ENCODE data around the gene ACIN1. TPM values are rescaled to one million over a fixed set of nuclear protein-coding genes. Genes with fewer than 3 reads are reported as not detected.

ACIN1 gene
- total RNA-seq, 4 donors from 2014 or later: 78.7 to 217 (median 103) TPM

DNA sequence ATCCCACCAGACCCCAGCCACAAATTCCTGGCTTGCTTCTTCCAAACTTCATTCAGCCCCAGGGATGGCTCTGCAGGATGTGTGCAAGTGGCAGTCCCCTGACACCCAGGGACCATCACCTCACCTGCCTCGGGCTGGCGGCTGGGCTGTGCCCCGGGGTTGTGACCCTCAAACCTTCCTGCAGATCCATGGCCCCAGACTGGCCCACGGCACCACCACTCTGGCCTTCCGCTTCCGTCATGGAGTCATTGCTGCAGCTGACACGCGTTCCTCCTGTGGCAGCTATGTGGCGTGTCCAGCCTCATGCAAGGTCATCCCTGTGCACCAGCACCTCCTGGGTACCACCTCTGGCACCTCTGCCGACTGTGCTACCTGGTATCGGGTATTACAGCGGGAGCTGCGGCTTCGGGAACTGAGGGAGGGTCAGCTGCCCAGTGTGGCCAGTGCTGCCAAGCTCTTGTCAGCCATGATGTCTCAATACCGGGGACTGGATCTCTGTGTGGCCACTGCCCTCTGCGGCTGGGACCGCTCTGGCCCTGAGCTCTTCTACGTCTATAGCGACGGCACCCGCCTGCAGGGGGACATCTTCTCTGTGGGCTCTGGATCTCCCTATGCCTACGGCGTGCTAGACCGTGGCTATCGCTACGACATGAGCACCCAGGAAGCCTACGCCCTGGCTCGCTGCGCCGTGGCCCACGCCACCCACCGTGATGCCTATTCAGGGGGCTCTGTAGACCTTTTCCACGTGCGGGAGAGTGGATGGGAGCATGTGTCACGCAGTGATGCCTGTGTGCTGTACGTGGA lies 52.6 kb downstream of the ACIN1 start, which contains the start of gene PSMB11:
TSS of gene PSMB11 (plus strand) at position 51 of the 804 bp plus-strand sequence. CDS start at position 65, 14 bp downstream.
- no peak within 1 kb of the TSS for H3K27ac ChIP-seq
- WGBS: 95% methylated on average over 31 of the region's 36 CpGs
- H3K36me3 ChIP-seq: no peaks in the 10 kb centered on the region
- DNase-seq (ENCODE audit: low spot score in 2 of 2): no peak
- TF ChIP-seq POLR2A (IDR thresholded peaks at IDR 0.05): no peak
- no peak for TF ChIP-seq POLR2AphosphoS5 (IDR thresholded peaks at IDR 0.05)
- no peak for TF ChIP-seq EP300 (IDR thresholded peaks at IDR 0.05)
- TF ChIP-seq CTCF (IDR thresholded peaks at IDR 0.05): no peak
- no peak within 1 kb of the TSS for H3K4me3 ChIP-seq
- no peaks in the 10 kb centered on the region for H3K9me3 ChIP-seq
- no peaks in the 10 kb centered on the region for H3K27me3 ChIP-seq
- H3K4me1 ChIP-seq: no peaks in the 10 kb centered on the region

DNA sequence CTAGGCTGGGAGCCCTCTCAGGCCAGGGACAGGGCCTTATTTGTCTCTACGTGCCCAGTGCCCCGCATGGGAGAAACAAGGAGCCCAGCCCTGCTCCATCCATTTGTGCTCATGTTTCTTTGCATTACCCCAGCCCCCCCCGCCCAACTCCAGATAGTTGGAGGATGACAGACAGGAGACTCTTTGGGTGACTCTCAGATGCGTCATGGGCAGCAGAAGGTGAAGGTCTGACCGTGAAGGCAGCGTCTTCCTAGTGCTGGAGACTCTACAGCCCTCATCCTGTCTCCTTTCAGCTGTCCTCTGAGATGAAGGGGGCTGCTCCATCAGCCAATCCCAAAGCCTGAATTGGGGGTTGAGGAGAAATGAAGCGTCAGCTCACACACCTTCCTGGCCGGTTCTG lies 53.2 kb downstream of the ACIN1 start:
- no peak for DNase-seq (ENCODE audit: low spot score in 2 of 2)
- TF ChIP-seq CTCF (IDR thresholded peaks at IDR 0.05): no peak
- TF ChIP-seq EP300 (IDR thresholded peaks at IDR 0.05): no peak
- TF ChIP-seq POLR2AphosphoS5 (IDR thresholded peaks at IDR 0.05): no peak
- TF ChIP-seq POLR2A (IDR thresholded peaks at IDR 0.05): no peak
- H3K36me3 ChIP-seq: no peaks in the 10 kb centered on the region
- no peaks in the 10 kb centered on the region for H3K27me3 ChIP-seq
- H3K9me3 ChIP-seq: no peaks in the 10 kb centered on the region
- no peak overlapping the region for H3K4me3 ChIP-seq
- H3K27ac ChIP-seq: no peak overlapping the region
- WGBS: 96% methylated on average over 3 of the region's 8 CpGs
- no peaks in the 10 kb centered on the region for H3K4me1 ChIP-seq

DNA sequence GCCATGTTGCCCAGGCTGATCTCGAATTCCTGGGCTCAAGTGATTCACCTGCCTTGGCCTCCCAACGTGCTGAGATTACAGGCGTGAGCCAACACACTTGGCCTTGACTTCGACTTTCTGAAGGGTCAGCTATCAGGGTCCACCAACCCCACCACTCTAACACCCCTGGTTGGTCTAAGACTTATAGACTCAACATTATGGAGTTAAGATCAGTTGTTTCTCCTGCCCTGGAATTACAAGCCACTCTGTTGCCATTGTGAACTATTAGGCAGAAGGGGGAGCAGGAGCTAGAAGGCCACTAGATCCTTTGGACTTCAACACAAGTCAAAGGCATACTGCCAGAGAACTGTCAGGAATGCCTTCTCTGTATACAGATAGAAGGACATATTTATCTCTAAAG lies 54.8 kb downstream of the ACIN1 start:
- Histone ChIP-seq H3K9me3 (no peaks in the 10 kb centered on the region), H3K27me3 (no peaks in the 10 kb centered on the region), H3K4me1 (no peaks in the 10 kb centered on the region), H3K36me3 (no peaks in the 10 kb centered on the region), H3K4me3 (no peak overlapping the region), H3K27ac (no peak overlapping the region)
- no peak for DNase-seq (ENCODE audit: low spot score in 2 of 2)
- TF ChIP-seq EP300 (IDR thresholded peaks at IDR 0.05) (no peak), POLR2AphosphoS5 (IDR thresholded peaks at IDR 0.05) (no peak), CTCF (IDR thresholded peaks at IDR 0.05) (no peak), POLR2A (IDR thresholded peaks at IDR 0.05) (no peak)
- 93% methylated on average over 4 of the region's 4 CpGs for WGBS

DNA sequence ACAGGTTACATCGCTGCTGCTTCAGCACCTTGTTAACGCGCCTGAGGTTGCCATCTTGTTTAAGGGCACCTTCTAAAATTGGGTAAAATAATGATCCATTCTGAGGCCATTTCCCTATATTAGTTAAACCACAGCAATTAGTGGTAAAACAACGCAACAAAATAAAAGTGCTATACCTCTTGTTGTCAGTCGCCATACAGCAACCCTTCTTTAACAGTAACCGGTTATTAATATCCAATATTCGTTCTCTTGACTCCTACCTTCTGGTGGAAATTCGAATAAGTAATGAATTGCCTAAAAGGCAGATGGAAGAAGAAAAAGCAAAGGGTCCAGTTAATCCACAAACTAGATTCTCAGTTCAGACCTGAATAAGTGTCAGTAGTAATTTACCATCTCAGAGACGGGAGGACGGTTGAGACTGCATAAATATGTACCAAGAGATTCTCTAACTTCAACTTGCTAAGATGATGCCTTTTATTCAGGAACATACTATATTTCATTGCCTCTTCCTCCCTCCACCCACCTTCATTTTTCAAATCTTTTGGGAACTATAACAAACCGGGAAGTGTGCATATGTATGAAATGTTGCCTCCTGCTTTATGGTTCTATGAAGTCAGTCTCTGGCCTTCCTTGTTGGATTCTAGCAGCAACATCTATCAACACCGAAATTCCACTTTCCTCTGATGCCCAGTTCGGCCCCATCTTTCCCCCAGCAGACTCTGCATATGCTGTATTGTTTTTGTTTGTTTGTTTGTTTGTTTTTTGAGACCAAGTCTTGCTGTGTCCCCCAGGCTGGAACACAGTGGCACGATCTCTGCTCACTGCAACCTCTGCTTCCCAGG lies 59.4 kb downstream of the ACIN1 start:
- no peaks in the 10 kb centered on the region for H3K27me3 ChIP-seq
- H3K27ac ChIP-seq: peak overlapping the region; percentile 93
- peak overlapping the region; percentile 70 for H3K4me3 ChIP-seq
- no peak for DNase-seq (ENCODE audit: low spot score in 2 of 2)
- no peak for TF ChIP-seq POLR2A (IDR thresholded peaks at IDR 0.05)
- peak; percentile 6 for TF ChIP-seq EP300 (IDR thresholded peaks at IDR 0.05)
- 62% methylated on average over 14 of the region's 14 CpGs for WGBS
- peaks cover 25% of the 10 kb centered on the region for H3K36me3 ChIP-seq
- no peaks in the 10 kb centered on the region for H3K9me3 ChIP-seq
- peaks cover 12% of the 10 kb centered on the region for H3K4me1 ChIP-seq

- WGBS: 0% methylated on average over 28 of the region's 36 CpGs
- Histone ChIP-seq H3K27ac (peak within 1 kb of the TSS; percentile 93), H3K4me3 (peak within 1 kb of the TSS; percentile 70), H3K36me3 (peaks cover 34% of the 10 kb centered on the region), H3K9me3 (no peaks in the 10 kb centered on the region), H3K4me1 (peaks cover 12% of the 10 kb centered on the region), H3K27me3 (no peaks in the 10 kb centered on the region)
- TF ChIP-seq CTCF (IDR thresholded peaks at IDR 0.05) (no peak), EP300 (IDR thresholded peaks at IDR 0.05) (no peak), POLR2A (IDR thresholded peaks at IDR 0.05) (peak in 1 of 2 donors; percentile 46), POLR2AphosphoS5 (IDR thresholded peaks at IDR 0.05) (peak in 2 of 3 donors; percentile 11 to 92)
- DNase-seq (ENCODE audit: low spot score in 2 of 2): peak; percentile 94 to 96
These were observed 60.2 kb downstream of the ACIN1 start, which contains the start of gene PSMB5 for GRCh38 chr14:23034498-23035302. TSS of gene PSMB5 (minus strand) at chr14:23034900. CDS start at chr14:23034881, 19 bp downstream.
